OCI-LY7 (cell line): ENCODE results near the gene TRAF3IP1. TPM values are rescaled to one million over a fixed set of nuclear protein-coding genes. Genes with fewer than 3 reads are reported as not detected.
A peak's percentile ranks its signal among the peaks of the same experiment; 100 is the strongest.

Experiments used
- BruUV-seq: library from RNA; stranded (reverse); fragments of 400-500 nt; replicated peaks from 2 replicates; lab custom pipeline; 2021; lab: Mats Ljungman, UMichigan
- CTCF ChIA-PET: fragments of 300-600 bp; sonication (Branson Sonifier 250); formaldehyde crosslinking; loops from one replicate; lab custom pipeline; 2022; ENCODE audit warnings: antibody characterized with exemption; ENCODE audit not compliant: unreplicated experiment; lab: Charles Lee
- POLR2A ChIA-PET: fragments of 300-600 bp; sonication (Branson Sonifier 250); formaldehyde crosslinking; loops from one replicate; lab custom pipeline; 2022; ENCODE audit warnings: antibody characterized with exemption; lab: Charles Lee
- DNase-seq: peaks from one replicate; pipeline ENCODE4 v3.0.0-alpha.2; 2015; ENCODE audit warnings: low spot score
- H2AFZ ChIP-seq: fragments of 200-600 bp; sonication (generic), shearing (Covaris generic); 2 replicates; pipeline ENCODE4 v1.6.1; 2014; ENCODE audit warnings: mild to moderate bottlenecking, antibody characterized with exemption, low read length, moderate library complexity
- H3K27ac ChIP-seq: fragments of 200-600 bp; sonication (generic); 2 replicates; pipeline ENCODE4 v1.5.1; 2014; ENCODE audit warnings: mixed run types, low read depth, mild to moderate bottlenecking, moderate library complexity, low read length, inconsistent platforms; ENCODE audit not compliant: poor library complexity, severe bottlenecking
- H3K36me3 ChIP-seq: fragments of 200-600 bp; sonication (generic); 2 replicates; pipeline ENCODE4 v1.6.1; 2014; ENCODE audit warnings: mild to moderate bottlenecking, antibody characterized with exemption, low read length, moderate library complexity, mixed read lengths; ENCODE audit not compliant: insufficient read depth
- H3K4me1 ChIP-seq: fragments of 200-600 bp; sonication (generic); 2 replicates; pipeline ENCODE4 v1.5.1; 2014; ENCODE audit warnings: mild to moderate bottlenecking, low read length; ENCODE audit not compliant: insufficient read depth, poor library complexity, severe bottlenecking
- H3K4me2 ChIP-seq: fragments of 200-600 bp; sonication (generic); 2 replicates; pipeline ENCODE4 v1.6.1; 2014; ENCODE audit warnings: mild to moderate bottlenecking, low read length
- H3K4me3 ChIP-seq: fragments of 200-600 bp; sonication (generic); 2 replicates; pipeline ENCODE4 v1.5.1; 2014; ENCODE audit warnings: mild to moderate bottlenecking, low read depth, low read length; ENCODE audit not compliant: poor library complexity, severe bottlenecking
- H3K79me2 ChIP-seq: fragments of 200-600 bp; sonication (generic); 2 replicates; pipeline ENCODE4 v1.6.1; 2016; ENCODE audit warnings: low read depth, mild to moderate bottlenecking, low read length, moderate library complexity, mixed read lengths; ENCODE audit not compliant: insufficient read depth
- H3K9me2 ChIP-seq: fragments of 200-600 bp; sonication (generic); 2 replicates; pipeline ENCODE4 v1.6.1; 2016; ENCODE audit warnings: mild to moderate bottlenecking, low read length, mixed read lengths; ENCODE audit not compliant: insufficient read depth
- H3K9me3 ChIP-seq: fragments of 200-600 bp; sonication (generic); 2 replicates; pipeline ENCODE4 v1.6.1; 2014; ENCODE audit warnings: mild to moderate bottlenecking, mixed run types, low read length, mixed read lengths
- H4K20me1 ChIP-seq: fragments of 200-600 bp; sonication (generic); 2 replicates; pipeline ENCODE4 v1.6.1; 2014; ENCODE audit warnings: mild to moderate bottlenecking, antibody characterized with exemption, low read length, moderate library complexity, mixed read lengths; ENCODE audit not compliant: insufficient read depth
- EZH2phosphoT487 ChIP-seq: fragments of 200-600 bp; sonication (generic); IDR thresholded peaks from 2 replicates; pipeline ENCODE4 v1.6.1; 2018; ENCODE audit warnings: low read depth, borderline replicate concordance, mild to moderate bottlenecking, mixed run types, antibody characterized with exemption, low read length, moderate library complexity, mixed read lengths
- intact Hi-C: fragments of 100-400 bp; cut with micrococcal nuclease; formaldehyde crosslinking; loops from one replicate; pipeline ENCODE4 v1.10.0; 2022; ENCODE audit not compliant: unreplicated experiment
- total RNA-seq, 2 experiments: library from RNA; depleted of rRNA in 1 of 2; stranded (reverse); fragments of >200 nt in 1 of 2; shearing (Covaris generic) in 1 of 2; gene quantifications; 2 replicates each; pipeline ENCODE4 v1.2.3, GENCODE V29; 2014 to 2022
- TF ChIP-seq, protein P1 (sequence below): fragments of 200-600 bp; sonication (generic); conservative IDR thresholded peaks from 2 replicates; pipeline ENCODE4 v1.5.1; 2014; ENCODE audit warnings: mild to moderate bottlenecking, antibody characterized with exemption, low read length, moderate library complexity, mixed read lengths

Gene TRAF3IP1
- total RNA-seq, 2 experiments from 2014 or later: 8.2 to 13.8 TPM

DNA sequence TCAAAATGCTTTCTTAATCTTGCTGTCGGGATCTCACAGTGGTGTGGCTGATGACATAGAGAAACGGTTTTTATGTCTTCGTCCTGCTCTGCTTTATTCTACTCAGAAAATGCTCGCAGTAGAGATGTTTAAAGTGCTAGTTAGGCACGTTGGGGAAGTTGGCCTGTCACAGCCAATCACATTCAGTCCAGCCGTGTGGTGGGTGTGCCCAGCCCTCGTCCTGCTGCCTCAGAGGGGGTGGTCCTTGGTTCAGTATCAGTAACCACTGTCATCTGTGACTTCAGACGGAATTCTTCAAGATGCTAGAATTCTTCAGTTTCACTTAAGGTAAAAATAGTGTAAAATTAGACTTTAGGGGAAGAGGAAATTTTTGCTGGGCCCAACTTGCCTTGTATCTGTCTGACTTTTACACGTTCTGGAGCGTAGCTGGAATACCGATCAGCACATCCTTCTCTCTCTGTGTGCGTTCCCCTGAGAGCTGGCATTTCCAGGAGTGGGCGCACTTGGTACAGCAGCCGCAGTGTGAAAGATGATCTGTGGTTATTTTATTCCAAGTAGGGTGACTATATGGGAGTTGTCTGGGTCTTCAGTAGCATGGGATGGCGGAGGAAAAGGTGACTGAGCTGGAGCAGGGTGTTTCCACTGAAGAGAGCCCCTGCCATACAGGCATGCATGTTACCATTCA is 18.5 kb downstream of the TRAF3IP1 start:
- Histone ChIP-seq H3K36me3 (peaks cover 6% of the 10 kb centered on the region; the same call in 1 of the 2 replicates), H2AFZ (no peak overlapping the region), H3K9me2 (no peaks in the 10 kb centered on the region), H3K79me2 (no peaks in the 10 kb centered on the region), H3K4me1 (no peaks in the 10 kb centered on the region), H3K4me3 (no peak overlapping the region), H3K4me2 (no peak overlapping the region), H3K27ac (no peak overlapping the region), H3K9me3 (no peaks in the 10 kb centered on the region), H4K20me1 (no peaks in the 10 kb centered on the region)
- ChIA-PET CTCF (no interaction called here), POLR2A (no interaction called here)
- intact Hi-C loops: no loop called here
- no peak for TF ChIP-seq EZH2phosphoT487
- TF ChIP-seq, protein P1, sequence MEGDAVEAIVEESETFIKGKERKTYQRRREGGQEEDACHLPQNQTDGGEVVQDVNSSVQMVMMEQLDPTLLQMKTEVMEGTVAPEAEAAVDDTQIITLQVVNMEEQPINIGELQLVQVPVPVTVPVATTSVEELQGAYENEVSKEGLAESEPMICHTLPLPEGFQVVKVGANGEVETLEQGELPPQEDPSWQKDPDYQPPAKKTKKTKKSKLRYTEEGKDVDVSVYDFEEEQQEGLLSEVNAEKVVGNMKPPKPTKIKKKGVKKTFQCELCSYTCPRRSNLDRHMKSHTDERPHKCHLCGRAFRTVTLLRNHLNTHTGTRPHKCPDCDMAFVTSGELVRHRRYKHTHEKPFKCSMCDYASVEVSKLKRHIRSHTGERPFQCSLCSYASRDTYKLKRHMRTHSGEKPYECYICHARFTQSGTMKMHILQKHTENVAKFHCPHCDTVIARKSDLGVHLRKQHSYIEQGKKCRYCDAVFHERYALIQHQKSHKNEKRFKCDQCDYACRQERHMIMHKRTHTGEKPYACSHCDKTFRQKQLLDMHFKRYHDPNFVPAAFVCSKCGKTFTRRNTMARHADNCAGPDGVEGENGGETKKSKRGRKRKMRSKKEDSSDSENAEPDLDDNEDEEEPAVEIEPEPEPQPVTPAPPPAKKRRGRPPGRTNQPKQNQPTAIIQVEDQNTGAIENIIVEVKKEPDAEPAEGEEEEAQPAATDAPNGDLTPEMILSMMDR: no peak
- DNase-seq: no peak
- no TSS peak for BruUV-seq

DNA sequence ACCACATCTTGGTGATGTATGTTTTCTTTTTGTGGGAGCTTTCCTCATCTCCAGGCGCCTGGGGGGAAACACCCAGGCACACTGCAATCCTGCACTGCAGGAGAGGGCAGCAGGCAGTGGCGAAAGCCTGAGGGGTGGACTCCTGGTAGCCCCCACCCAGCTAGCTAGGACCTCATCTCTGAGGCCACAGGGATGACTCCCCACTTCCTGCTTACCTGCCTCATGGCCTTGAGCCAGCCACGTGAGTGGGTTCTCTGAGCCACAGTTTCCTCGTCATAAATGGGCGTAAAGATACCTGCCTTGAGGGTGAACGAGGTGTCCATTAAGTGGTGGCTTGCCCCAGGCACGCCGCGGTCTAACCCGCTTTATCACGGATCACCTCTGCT is 19.1 kb downstream of the TRAF3IP1 start:
- H4K20me1 ChIP-seq: no peaks in the 10 kb centered on the region
- no peak overlapping the region for H3K27ac ChIP-seq
- TF ChIP-seq EZH2phosphoT487: no peak
- TF ChIP-seq, protein P1: no peak
- H3K4me2 ChIP-seq: no peak overlapping the region
- no peaks in the 10 kb centered on the region for H3K9me2 ChIP-seq
- no peak overlapping the region for H2AFZ ChIP-seq
- intact Hi-C loops: no loop called here
- ChIA-PET POLR2A (no interaction called here), CTCF (no interaction called here)
- DNase-seq: no peak
- no peak overlapping the region for H3K4me3 ChIP-seq
- no TSS peak for BruUV-seq
- H3K4me1 ChIP-seq: no peaks in the 10 kb centered on the region
- peaks cover 3% of the 10 kb centered on the region; the same call in 1 of the 2 replicates for H3K36me3 ChIP-seq
- H3K79me2 ChIP-seq: no peaks in the 10 kb centered on the region
- H3K9me3 ChIP-seq: no peaks in the 10 kb centered on the region

DNA sequence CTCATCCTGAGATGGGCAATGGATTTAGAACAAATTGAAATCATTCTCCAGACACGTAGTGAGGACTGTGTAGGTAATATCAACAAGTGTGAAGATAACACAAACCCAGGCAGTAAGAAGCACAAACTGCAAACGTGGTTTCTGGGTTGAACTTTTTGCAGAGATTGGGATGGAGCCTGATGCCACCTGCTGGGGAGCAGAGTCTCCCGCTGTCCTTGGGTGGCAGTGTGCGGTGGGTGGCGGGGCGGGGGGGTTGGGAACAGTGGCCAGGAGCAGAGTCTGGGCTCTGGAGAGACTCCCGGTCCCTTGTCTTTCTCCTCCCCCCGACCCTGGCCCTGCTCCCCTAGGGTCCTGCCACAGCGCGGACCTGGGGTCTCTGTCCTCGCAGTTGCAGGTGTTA is 19.5 kb downstream of the TRAF3IP1 start:
- no peaks in the 10 kb centered on the region for H3K9me2 ChIP-seq
- H3K4me2 ChIP-seq: no peak overlapping the region
- no peak for TF ChIP-seq EZH2phosphoT487
- TF ChIP-seq, protein P1: peak; percentile 52
- no peaks in the 10 kb centered on the region for H3K4me1 ChIP-seq
- intact Hi-C loops: no loop called here
- no peak overlapping the region for H2AFZ ChIP-seq
- BruUV-seq: no TSS peak
- no peaks in the 10 kb centered on the region for H3K36me3 ChIP-seq
- no peaks in the 10 kb centered on the region for H4K20me1 ChIP-seq
- no peak for DNase-seq
- H3K9me3 ChIP-seq: no peaks in the 10 kb centered on the region
- no peak overlapping the region for H3K4me3 ChIP-seq
- POLR2A ChIA-PET: no interaction called here
- CTCF ChIA-PET: interaction anchor here (1.4 kb wide), 1 partner anchor 12 kb away, joined by 3 read pairs; no protein-coding TSS in a partner anchor
- no peak overlapping the region for H3K27ac ChIP-seq
- H3K79me2 ChIP-seq: no peaks in the 10 kb centered on the region
